GM13977 (cell line): ENCODE data around the gene RNF144A.
A peak's percentile ranks its signal among the peaks of the same experiment; 100 is the strongest.

Experiments
- DNase-seq: peaks from one replicate; pipeline ENCODE4 v3.0.0; 2012; ENCODE audit warnings: low spot score
- CTCF ChIP-seq: IDR thresholded peaks from 2 replicates; pipeline ENCODE4 v1.5.1; 2012; ENCODE audit warnings: mild to moderate bottlenecking, control low read depth; ENCODE audit not compliant: insufficient read depth; ENCODE audit errors: extremely low read depth, missing control alignments
- in situ Hi-C: fragments of 300-500 bp; cut with MboI; formaldehyde crosslinking; loops from one replicate; pipeline ENCODE4 v1.12.0; 2022; ENCODE audit warnings: low sequenced_read_pairs, low pct_unique_long_range_greater_than_20kb, mixed read lengths, inconsistent platforms; ENCODE audit not compliant: unreplicated experiment

RNF144A gene

GRCh38 chr2:6906165-6906741 is 11.0 kb upstream of the RNF144A start:
- in situ Hi-C loops: no loop called here
- DNase-seq: no peak
- no peak for TF ChIP-seq CTCF

GRCh38 chr2:6908291-6908690 is 8.9 kb upstream of the RNF144A start:
- no peak for TF ChIP-seq CTCF
- in situ Hi-C loops: no loop called here
- no peak for DNase-seq

- in situ Hi-C loops: no loop called here
Measured at GRCh38 chr2:6909431-6910385, 7.5 kb upstream of the RNF144A start.

GRCh38 chr2:6911721-6912120 is 5.5 kb upstream of the RNF144A start:
- no peak for TF ChIP-seq CTCF
- in situ Hi-C loops: no loop called here
- DNase-seq: no peak

More at GRCh38 chr2:6909431-6910385, 7.5 kb upstream of the RNF144A start:
- no peak for TF ChIP-seq CTCF
- peak; percentile 54 for DNase-seq

- DNase-seq: no peak
- TF ChIP-seq CTCF: no peak
- in situ Hi-C loops: no loop called here
Measured at GRCh38 chr2:6913415-6914157, 3.6 kb upstream of the RNF144A start.

GRCh38 chr2:6914828-6915227 is 2.4 kb upstream of the RNF144A start:
- in situ Hi-C loops: no loop called here
- TF ChIP-seq CTCF: no peak
- DNase-seq: no peak
